HG03565 (cell line): ENCODE measurements around the gene CMIP.

ENCODE experiments used
- ATAC-seq: cut with Tn5 transposase; IDR thresholded peaks from one replicate; pipeline ENCODE4 v1.9.1; 2021; ENCODE audit warnings: mild to moderate bottlenecking, moderate library complexity; ENCODE audit not compliant: unreplicated experiment

The CMIP gene

DNA sequence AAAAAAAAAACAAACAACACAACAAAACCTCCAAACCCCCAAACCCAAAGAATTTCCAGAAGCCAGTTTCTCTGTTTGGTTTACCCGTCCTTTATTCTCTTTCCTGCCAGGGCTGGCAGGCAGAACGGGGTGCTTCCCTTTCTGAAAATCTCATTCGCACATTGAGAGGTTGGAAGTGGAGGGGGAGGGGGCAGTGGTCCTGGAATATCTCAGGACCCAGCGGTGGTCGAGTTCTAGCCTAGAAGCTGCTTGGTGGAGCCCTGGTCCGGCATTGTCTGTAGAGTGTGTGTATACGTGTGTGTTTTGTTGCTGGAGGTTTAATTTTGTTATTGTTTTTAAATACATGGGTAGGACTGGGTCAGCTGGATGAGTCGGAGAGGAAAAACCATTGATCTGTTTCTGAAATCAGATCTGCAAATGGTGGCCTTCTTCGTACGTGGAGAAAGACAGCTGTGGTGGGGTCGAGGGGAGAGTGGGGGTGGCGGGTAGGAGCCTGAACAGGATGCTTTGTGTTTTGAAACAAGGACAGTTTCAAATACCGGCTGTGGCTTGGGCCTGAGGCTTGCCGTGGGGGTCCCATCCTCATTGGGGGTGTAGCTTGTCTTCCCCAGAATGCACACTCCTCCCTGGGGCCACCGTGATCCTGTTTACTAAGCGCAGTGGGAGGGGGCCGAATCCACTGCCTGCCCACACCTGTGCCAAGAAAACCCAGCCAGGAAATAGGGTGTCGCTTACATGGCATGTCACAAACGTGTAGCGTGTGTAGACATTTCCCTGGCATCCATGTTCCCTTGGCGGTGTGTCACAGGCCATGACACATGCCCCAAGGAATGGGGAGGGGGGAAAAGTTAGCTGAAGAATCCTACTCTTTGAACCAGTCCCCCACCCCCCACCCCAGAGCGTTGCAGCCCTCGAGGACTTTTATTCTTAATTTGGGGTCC, 1.6 kb downstream of the CMIP start:
- no peak for ATAC-seq

DNA sequence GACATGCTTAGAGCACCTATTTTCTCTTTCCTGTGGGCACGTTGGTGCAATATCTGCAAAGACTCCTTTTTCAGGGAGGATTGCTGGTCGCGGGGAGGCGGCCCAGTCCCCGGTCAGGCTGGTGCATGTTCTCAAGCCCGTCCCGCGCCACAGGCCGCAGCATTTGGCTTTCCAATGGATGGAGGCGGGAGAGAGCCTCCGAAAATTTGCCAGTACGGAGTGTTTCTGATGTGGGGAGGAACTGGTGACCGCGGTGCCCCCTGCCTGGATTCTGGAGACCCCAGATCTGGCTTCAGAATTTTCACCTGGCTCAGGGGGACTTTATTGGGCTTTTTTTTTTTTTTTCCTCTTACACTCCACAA, 2.3 kb downstream of the CMIP start:
- no peak for ATAC-seq

DNA sequence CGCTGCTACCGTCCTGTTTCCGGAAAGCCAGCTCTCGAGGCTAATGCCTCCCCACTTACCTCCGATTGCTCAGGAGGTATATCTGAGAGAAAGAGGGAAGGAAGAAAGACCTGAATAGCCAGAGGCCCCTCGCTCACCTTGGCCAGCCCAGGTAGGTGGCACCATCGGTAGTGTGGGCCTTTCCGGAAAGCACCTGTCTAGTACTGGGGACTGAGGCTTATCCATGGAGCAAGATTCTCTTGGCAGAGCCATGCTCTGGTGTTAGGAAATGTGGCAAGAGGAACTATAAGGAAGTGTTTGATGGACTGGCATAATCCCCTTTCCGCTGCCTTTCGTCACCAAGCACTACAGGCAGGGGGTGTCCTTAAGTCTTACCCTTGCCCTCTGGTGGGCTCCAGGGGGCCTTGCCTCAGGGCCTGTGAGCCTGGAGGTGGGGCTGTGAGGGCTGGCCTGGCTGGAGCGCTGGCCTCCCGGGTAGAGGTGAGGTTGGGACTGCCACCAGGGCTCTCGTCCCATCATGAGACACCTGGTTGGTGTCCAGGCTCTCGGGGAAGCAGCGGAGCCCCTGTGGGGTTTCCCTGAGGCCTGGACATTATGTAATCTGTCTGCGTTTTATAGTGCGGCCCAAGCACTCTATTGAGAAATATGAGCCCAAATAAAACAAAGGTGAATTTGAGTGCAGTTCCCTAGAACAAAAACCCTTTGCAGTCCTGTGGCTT, 2.9 kb downstream of the CMIP start:
- no peak for ATAC-seq

DNA sequence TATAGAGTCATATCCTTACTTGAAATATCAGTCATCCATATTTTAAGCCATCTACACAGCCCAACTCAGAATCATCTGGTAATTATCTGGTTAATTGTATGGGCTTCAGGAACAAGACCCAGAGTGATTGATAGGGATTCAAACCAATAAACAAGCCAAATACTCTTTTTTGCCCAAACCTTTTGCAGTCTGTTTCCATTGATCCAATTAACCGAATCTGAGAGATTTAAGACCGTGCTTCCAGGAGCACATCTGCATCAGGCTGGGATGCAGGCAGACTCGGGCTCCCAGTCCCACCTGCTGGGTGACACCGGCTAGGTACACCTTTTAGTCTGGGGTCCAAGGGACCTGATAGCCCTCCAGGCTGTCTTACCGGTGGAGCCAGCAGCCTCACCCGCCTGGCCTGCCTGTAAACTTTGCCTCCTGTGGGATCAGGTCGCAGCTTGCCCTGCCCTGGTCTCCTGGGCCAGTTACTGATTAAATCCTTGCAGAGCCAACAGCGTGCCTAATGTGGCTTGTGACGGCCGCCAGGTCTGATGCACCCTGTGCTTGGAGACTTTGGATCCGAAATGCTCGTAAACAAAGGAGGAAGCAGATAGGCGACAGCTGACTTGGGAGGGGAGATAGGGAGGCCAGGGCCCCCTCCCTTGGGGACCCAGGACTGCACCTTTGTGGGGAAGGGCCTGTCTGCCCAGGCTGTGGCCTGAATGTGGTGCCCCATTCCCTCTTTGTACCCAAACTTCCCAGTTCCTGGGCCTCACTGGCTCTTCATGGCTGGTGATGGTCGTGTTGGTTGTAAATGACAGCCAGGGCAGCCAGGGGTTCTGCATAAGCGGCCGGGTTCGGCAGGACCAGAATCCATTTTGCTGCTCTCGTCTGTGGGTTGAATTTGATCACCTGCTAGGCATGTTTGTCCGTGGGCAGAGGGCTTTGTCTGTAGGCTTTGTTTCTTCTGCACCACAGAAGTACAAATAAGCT, 3.8 kb downstream of the CMIP start:
- ATAC-seq: no peak

DNA sequence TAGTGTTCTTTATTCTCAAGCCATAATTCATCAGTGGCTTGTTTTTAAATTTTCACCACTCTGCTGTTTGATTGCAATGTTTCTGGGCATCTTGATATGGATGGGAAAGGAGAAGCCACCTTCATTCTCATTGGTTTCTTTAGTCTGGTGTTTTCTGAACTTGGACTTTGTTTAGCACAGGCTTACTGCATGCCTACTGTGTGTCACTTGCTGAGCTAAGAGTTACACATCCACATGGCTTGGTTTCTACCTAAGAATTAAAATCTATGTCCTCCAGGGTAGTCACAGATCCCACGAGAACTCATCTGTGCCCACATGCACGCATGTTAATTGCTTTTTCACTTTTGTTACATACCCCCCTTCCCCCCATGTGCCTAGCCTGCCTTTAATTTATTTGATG, 4.6 kb downstream of the CMIP start:
- ATAC-seq: no peak

DNA sequence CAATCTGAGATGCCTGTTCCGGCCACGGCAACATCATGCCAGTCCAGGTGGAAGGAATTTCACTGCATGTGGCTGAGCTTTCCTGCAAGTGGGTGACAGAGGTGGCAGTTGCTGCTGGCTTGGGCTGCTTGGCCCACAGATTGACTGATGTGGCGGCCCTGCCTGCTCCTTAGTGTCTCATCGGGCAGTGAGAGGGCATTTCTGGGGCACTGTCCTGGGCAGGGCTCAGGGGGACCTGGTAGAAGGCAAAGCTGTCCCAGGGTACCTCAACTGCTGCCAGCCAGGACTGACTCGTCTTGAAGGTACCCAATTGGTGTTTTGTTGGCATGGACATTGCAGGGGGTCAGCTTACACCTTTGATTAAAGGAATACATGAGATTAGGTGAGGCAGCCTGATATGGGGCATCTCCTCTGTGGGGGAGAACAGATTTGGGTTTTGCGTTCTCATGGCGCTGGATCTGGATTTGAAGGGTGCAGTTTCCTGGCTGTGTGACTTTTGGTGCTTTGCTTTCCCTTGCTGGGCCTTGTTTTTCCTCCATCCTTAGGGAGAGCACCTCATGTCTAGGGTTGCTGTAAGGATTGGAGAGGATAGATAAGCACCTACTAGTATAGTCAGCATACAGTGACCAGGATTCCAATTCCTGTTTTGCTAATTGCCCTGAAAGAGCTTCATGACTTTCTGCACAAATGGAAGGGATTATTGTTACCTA, 5.4 kb downstream of the CMIP start:
- ATAC-seq: no peak

DNA sequence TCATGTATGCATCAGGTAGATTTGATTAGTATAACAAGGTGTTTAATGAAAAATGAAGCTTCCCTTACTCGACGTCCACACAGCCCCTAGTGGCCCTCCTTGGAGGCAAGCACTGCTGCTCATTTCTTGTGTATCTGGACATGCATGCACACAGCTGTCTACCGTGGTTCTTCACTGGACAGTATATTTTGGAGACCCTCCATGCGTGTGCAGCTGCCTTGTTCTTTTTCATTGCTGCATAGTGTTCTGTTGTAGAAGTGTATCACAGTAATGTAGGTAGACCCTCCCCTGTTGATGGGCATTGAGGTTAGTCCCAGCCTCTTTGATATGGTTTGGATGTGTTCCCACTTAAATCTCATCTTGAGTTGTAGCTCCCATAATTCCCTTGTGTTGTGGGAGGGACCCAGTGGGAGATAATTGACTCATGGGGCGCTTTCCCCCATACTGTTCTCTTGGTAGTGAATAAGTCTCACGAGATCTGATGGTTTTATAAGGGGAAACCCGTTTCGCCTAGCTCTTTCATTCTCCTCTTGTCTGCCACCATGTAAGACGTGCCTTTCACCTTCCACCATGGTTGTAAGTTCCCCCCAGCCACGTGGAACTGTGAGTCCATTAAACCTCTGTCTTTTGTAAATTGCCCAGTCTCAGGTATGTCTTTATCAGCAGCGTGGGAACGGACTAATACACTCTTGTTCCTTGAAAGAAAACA, 6.3 kb downstream of the CMIP start:
- no peak for ATAC-seq

DNA sequence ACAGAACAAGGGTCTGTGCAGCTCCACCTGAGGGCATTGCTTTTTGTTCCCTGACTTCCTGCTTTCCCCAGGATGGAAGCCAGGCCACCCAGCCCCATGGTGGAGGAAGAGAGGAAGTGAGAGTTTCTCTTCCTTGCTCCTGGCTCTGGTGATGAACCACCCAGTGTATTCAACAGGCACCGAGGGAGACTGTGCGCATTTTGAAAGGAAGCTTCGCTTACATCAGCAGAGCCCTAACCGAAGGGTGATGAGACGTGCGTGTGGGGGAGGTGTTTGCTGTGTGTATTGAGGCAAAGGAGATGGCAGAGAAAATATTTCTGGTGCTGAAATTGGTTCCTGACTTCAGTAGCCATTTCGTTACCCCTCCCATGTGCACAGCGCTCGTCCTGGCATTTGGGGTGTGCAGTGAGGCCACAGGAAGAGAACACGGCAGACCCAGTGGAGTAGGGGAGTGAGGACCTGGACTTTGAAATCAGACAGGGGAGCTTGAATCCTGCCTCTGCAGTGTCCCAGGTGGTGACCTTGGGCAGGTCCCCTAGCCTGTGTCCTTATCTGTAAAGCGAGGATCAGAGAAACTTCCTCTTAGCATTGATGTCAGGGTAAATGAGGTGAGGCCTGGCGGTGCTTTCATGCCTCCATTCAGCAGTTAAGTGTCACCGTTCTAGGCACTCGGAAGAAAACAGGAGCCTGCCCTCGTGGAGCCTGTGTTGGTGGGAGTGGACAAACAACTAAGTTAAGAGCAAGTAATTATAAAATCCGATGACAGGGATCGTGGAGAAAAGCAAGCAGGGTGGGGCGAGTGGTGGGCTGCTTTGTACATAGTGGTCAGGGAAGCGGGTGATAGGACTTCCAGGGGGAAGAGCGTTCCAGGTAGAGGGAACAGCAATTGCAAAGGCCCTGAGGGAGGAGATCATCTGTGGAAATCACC, 7.4 kb downstream of the CMIP start:
- ATAC-seq: no peak

DNA sequence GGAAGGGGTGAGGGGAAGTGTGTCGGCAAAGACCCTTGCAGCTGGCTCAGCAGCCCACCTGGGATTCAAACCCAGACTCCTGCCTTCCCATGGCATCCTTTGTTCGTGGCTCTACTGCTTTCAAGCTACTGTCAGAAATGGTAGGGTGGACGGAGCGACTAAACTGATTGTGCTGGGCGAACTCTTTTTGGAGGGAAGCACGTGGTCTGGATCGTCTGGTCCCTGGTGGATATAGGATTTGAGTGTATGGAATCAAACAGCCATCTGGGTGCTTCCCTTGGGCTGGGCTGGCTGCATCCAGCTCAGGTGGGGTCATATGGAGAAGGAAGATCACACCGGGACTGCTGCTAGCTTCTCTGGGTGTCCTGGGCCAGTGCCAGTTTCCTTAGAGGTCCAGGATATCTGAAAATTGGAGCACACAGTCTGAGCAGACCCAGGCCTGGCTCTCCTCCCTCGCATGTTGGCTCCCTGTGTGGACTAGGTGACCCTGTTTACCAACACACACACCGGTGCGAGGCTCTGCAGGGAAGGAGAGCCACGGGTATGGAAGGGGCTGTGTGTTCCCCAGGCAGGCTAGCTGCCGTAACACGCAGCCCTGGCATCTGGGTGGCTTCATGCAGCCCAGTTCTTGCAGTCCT, 8.6 kb downstream of the CMIP start:
- ATAC-seq: no peak

DNA sequence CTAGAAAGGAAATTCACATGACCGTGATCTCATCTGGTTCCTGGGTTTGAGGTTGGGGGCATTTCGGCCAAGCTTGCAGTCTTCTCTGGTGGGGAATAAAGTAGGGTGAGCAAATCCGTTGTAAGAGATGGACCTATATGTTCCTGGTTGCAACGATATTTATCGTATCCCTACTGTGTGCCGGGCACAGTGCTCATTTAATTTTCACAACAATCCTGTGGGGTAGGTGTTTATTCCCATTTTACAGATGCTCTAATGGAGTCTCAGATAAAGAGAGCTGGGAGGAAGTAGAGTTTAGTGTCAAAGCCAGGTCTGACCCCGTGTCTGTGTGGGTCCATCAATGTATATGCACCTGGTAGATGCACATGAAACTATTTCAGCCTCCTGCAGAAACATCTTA, 9.4 kb downstream of the CMIP start:
- no peak for ATAC-seq

DNA sequence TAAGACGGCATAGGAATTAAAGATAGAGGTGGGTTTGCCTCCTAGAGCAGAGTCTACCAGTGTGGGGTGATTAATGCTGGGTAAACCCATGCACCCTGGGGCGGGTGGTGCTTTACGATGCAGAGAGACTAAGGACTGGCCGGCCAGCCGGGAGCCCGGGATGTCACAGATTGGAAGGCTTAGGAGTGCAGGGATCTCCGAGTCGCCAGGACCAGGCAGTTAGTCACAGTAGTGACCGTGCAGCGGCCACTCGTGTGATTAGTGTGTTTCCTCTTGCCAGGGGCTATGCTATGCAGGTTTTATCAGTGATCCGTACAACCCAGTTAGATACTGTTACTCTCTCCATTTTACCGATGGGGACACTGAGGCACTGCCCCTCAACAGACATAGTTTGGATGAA, 10.4 kb downstream of the CMIP start:
- ATAC-seq: no peak

DNA sequence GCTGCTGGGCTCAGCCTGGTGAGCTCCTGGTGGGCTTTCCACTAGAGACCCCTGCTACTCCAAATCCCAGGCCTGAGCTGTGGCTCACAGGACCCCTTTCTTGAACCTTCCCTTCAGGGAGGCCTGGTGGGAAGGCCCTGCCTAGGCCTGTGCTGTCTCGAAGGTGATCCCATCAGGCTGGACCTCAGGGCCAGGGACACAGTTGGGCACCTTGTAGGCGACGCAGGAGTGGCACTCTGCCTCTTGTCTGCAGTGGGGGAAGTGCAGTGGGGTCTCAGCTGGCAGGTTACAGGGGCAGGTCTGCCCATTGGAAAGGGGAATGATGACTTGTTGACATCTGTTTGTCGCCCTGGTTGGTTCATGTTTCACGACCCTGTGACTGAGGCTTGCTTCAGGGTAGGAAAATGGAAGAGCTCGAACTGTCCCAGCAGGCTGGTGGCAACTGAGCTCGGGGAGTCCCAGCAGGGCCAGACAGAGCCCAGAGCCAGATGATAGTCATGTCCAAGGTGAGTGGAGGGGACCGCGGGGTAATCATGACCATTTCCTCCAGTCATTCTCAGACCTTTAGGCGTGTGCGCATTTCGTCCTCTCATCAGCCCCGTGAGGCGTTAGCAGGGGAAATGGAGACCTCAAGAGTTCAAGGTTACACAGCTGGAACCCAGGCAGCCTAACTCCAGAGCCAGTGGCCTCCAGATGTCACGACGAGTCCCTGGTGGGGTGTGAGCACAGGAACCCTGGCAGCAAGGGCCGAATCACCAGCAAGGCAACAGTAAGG, 11.3 kb downstream of the CMIP start:
- ATAC-seq: no peak

DNA sequence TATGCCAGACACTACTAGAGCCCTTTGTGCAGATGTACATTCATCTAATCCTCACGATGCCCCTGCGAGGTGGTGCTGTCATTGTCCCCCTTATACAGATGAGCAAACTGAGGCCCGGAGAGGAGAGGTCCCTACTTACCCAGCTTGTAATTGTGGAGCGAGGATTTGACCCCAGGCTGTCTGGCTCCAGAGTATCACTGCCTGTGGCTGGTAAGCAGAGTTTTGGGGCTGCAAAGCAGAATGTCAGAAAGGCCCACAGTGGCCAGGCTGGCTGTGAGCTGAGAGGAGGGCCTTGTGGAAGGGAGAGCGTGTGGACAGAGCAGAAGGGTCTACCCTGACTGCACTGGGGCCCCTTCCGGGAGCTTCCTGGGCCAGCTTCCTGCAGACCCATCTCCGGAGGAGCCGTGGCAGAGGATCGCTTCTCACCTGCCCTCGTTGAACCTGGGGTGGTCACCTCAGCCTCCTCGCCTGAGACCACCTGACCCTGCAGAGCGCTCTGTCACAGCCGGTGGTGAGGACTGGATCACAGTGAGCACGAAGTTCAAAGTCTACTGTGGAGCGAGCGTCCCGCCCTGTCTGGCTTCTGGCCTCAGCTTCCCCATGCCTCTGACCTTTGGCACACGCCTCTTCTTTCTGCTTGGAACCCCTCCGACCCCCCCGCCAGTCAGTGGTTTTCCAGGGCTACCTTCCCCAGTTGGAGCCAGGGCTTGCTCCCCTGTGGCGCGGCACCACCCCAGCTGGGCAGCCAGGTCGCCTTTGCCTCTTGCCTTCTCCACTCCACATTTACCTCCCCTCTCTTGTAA, 12.1 kb downstream of the CMIP start:
- ATAC-seq: no peak

DNA sequence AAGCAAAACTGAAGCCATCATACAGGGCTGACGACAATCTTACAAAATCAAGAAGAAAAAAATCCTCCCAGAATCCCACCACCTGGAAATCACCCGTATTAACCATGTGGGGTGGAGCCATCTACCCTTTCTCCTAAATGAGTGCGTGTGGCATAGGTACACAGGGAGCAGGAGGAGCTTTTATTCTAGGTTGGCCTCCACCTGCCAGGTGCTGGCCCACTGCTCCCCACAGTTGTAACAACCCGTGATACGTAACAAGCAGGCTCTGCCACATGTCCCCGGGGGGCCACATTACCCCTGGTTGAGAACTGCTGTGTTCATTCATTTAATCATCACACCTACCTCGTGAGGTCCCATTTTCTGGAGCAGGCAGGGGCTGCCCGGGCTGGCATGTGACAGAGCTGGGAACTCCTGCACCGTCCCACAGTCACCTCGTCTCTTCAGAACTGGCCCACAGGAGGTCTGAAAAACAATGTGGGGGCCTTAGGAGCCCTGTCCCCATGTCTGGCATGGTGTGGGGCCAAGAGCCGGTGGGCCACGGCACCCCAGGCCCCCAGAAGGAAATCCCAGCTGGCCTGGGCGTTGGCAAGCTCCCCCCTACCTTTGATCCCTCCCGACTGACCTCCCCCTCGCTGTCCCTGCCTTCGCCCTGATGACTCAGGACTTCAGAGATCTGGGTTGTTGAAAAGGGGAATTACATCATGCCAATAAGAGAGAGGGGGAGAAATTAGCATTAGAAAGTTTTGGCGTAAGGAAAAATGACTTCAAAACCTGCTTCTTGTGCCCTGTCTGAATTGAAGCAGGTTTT, 12.9 kb downstream of the CMIP start:
- no peak for ATAC-seq

DNA sequence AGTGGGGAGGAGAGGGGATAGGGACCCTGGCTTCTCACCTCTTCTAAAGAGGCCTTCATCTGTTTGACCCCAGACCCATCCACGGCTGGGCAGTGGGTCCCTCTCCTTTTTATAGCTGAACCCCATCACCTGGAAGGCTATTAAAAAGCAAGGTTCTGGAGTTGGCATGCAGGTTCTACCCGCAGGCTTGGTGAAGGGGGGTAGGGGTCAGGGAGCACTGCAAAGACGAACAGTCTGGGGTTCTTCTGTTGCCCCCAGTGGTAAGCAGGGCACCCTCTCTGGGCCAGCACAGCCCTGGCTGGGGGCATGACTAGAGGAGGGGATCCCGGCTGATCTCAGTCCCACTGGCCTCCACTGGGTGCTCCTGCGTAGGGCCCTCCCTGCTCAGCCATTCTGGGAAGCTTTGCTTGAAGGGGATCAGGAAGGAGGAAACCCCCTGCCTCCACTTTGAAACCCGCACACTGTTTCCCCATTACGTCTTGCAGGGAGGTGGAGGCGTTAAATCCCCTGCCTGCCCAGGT, 13.6 kb downstream of the CMIP start:
- ATAC-seq: no peak
